ENCODE data around the gene CALR3.
"Not testable (repeated sequence)": the region's sequence is repeated elsewhere in the genome, so short reads cannot be mapped to it uniquely, and the experiment has no call there.

The CALR3 gene

GRCh38 chr19:16457954-16458331, 38.0 kb downstream of the CALR3 start:
- no peak for DNase-seq (ENCODE audit: low read depth, low spot score)

- peak; percentile 81 for DNase-seq (ENCODE audit: low read depth, low spot score)
Observed at GRCh38 chr19:16457195-16457953, 38.6 kb downstream of the CALR3 start.

GRCh38 chr19:16456652-16457194, 39.2 kb downstream of the CALR3 start:
- DNase-seq (ENCODE audit: low read depth, low spot score) = no peak

- DNase-seq (ENCODE audit: low read depth, low spot score) = no peak
Observed at GRCh38 chr19:16455489-16455888, 40.5 kb downstream of the CALR3 start.

- no peak for DNase-seq (ENCODE audit: low read depth, low spot score)
Observed at GRCh38 chr19:16454351-16454918, 41.5 kb downstream of the CALR3 start.

- DNase-seq (ENCODE audit: low read depth, low spot score) = no peak
Observed at GRCh38 chr19:16452325-16452724, 43.6 kb downstream of the CALR3 start.

GRCh38 chr19:16449330-16449961, 46.5 kb downstream of the CALR3 start:
- DNase-seq (ENCODE audit: low read depth, low spot score) = peak; percentile 26

GRCh38 chr19:16448872-16449271, 47.1 kb downstream of the CALR3 start:
- not testable (repeated sequence) for DNase-seq (ENCODE audit: low read depth, low spot score)

- peak; percentile 91 for DNase-seq (ENCODE audit: low read depth, low spot score)
Observed at GRCh38 chr19:16446724-16447368, 49.1 kb downstream of the CALR3 start.

GRCh38 chr19:16446108-16446723, 49.8 kb downstream of the CALR3 start:
- DNase-seq (ENCODE audit: low read depth, low spot score) = no peak

- DNase-seq (ENCODE audit: low read depth, low spot score) = peak; percentile 50
Observed at GRCh38 chr19:16445238-16446107, 50.5 kb downstream of the CALR3 start.

GRCh38 chr19:16444269-16444600, 51.7 kb downstream of the CALR3 start:
- no peak for DNase-seq (ENCODE audit: low read depth, low spot score)

- peak; percentile 25 for DNase-seq (ENCODE audit: low read depth, low spot score)
Observed at GRCh38 chr19:16442386-16443276, 53.3 kb downstream of the CALR3 start.

GRCh38 chr19:16441661-16442162, 54.3 kb downstream of the CALR3 start:
- DNase-seq (ENCODE audit: low read depth, low spot score) = peak; percentile 58

GRCh38 chr19:16436780-16437332, 59.1 kb downstream of the CALR3 start:
- DNase-seq (ENCODE audit: low read depth, low spot score) = peak; percentile 66

- peak; percentile 57 for DNase-seq (ENCODE audit: low read depth, low spot score)
Observed at GRCh38 chr19:16435999-16436650, 59.8 kb downstream of the CALR3 start.

- DNase-seq (ENCODE audit: low read depth, low spot score) = peak; percentile 98
Observed at GRCh38 chr19:16435238-16435917, 60.6 kb downstream of the CALR3 start.

GRCh38 chr19:16433986-16434385, 62.0 kb downstream of the CALR3 start:
- peak; percentile 68 for DNase-seq (ENCODE audit: low read depth, low spot score)
